ENCODE results near the gene MAML3.

The MAML3 gene

GRCh38 chr4:139689093-139689722 is 464.8 kb downstream of the MAML3 start:
- Histone ChIP-seq H3K9me3 (ENCODE audit: control insufficient read depth in 2 of 2, low read length in 2 of 2) (no peaks in the 10 kb centered on the region), H3K4me3 (ENCODE audit: low read length in 2 of 2) (no peak overlapping the region), H3K27ac (ENCODE audit: low read depth in 2 of 2, low read length in 2 of 2) (no peak overlapping the region), H3K9ac (ENCODE audit: low read depth in 1 of 2, low read length in 2 of 2) (no peak overlapping the region), H3K27me3 (ENCODE audit: control insufficient read depth in 2 of 2, insufficient read depth in 2 of 2, low read length in 2 of 2) (no peaks in the 10 kb centered on the region), H3K4me1 (ENCODE audit: control insufficient read depth in 2 of 2, insufficient read depth in 2 of 2, low read length in 2 of 2) (peaks cover 0 to 10% of the 10 kb centered on the region in 2 donors), H3K36me3 (ENCODE audit: control insufficient read depth in 2 of 2, insufficient read depth in 2 of 2, low read length in 2 of 2) (peaks cover 10 to 13% of the 10 kb centered on the region in 2 donors)

GRCh38 chr4:139686988-139687387 is 467.0 kb downstream of the MAML3 start:
- Histone ChIP-seq H3K27ac (ENCODE audit: low read depth in 2 of 2, low read length in 2 of 2) (no peak overlapping the region), H3K4me3 (ENCODE audit: low read length in 2 of 2) (no peak overlapping the region), H3K9ac (ENCODE audit: low read depth in 1 of 2, low read length in 2 of 2) (no peak overlapping the region), H3K4me1 (ENCODE audit: control insufficient read depth in 2 of 2, insufficient read depth in 2 of 2, low read length in 2 of 2) (peaks cover 6 to 17% of the 10 kb centered on the region in 2 donors), H3K27me3 (ENCODE audit: control insufficient read depth in 2 of 2, insufficient read depth in 2 of 2, low read length in 2 of 2) (no peaks in the 10 kb centered on the region), H3K36me3 (ENCODE audit: control insufficient read depth in 2 of 2, insufficient read depth in 2 of 2, low read length in 2 of 2) (peaks cover 5 to 13% of the 10 kb centered on the region in 2 donors), H3K9me3 (ENCODE audit: control insufficient read depth in 2 of 2, low read length in 2 of 2) (no peaks in the 10 kb centered on the region)

GRCh38 chr4:139686130-139686529 is 467.9 kb downstream of the MAML3 start:
- no peak overlapping the region for H3K27ac ChIP-seq (ENCODE audit: low read depth in 2 of 2, low read length in 2 of 2)

GRCh38 chr4:139685180-139685579 is 468.8 kb downstream of the MAML3 start:
- no peaks in the 10 kb centered on the region for H3K9me3 ChIP-seq (ENCODE audit: control insufficient read depth in 2 of 2, low read length in 2 of 2)
- peaks cover 10 to 13% of the 10 kb centered on the region in 2 donors for H3K36me3 ChIP-seq (ENCODE audit: control insufficient read depth in 2 of 2, insufficient read depth in 2 of 2, low read length in 2 of 2)
- no peak overlapping the region for H3K4me3 ChIP-seq (ENCODE audit: low read length in 2 of 2)
- peaks cover 6 to 17% of the 10 kb centered on the region in 2 donors for H3K4me1 ChIP-seq (ENCODE audit: control insufficient read depth in 2 of 2, insufficient read depth in 2 of 2, low read length in 2 of 2)
- H3K27me3 ChIP-seq (ENCODE audit: control insufficient read depth in 2 of 2, insufficient read depth in 2 of 2, low read length in 2 of 2) = no peaks in the 10 kb centered on the region
- no peak overlapping the region for H3K9ac ChIP-seq (ENCODE audit: low read depth in 1 of 2, low read length in 2 of 2)
- no peak overlapping the region for H3K27ac ChIP-seq (ENCODE audit: low read depth in 2 of 2, low read length in 2 of 2)

More at GRCh38 chr4:139686130-139686529, 467.9 kb downstream of the MAML3 start:
- H3K4me1 ChIP-seq (ENCODE audit: control insufficient read depth in 2 of 2, insufficient read depth in 2 of 2, low read length in 2 of 2) = peaks cover 6 to 17% of the 10 kb centered on the region in 2 donors
- H3K36me3 ChIP-seq (ENCODE audit: control insufficient read depth in 2 of 2, insufficient read depth in 2 of 2, low read length in 2 of 2) = peaks cover 5 to 13% of the 10 kb centered on the region in 2 donors
- H3K9me3 ChIP-seq (ENCODE audit: control insufficient read depth in 2 of 2, low read length in 2 of 2) = no peaks in the 10 kb centered on the region
- H3K27me3 ChIP-seq (ENCODE audit: control insufficient read depth in 2 of 2, insufficient read depth in 2 of 2, low read length in 2 of 2) = no peaks in the 10 kb centered on the region
- no peak overlapping the region for H3K9ac ChIP-seq (ENCODE audit: low read depth in 1 of 2, low read length in 2 of 2)
- no peak overlapping the region for H3K4me3 ChIP-seq (ENCODE audit: low read length in 2 of 2)

GRCh38 chr4:139684351-139684750 is 469.6 kb downstream of the MAML3 start:
- Histone ChIP-seq H3K27ac (ENCODE audit: low read depth in 2 of 2, low read length in 2 of 2) (no peak overlapping the region), H3K4me1 (ENCODE audit: control insufficient read depth in 2 of 2, insufficient read depth in 2 of 2, low read length in 2 of 2) (peaks cover 6 to 17% of the 10 kb centered on the region in 2 donors)

GRCh38 chr4:139682741-139683151 is 471.2 kb downstream of the MAML3 start:
- peaks cover 23% of the 10 kb centered on the region in 2 donors for H3K36me3 ChIP-seq (ENCODE audit: control insufficient read depth in 2 of 2, insufficient read depth in 2 of 2, low read length in 2 of 2)
- H3K4me3 ChIP-seq (ENCODE audit: low read length in 2 of 2) = no peak overlapping the region
- H3K27ac ChIP-seq (ENCODE audit: low read depth in 2 of 2, low read length in 2 of 2) = no peak overlapping the region
- H3K9me3 ChIP-seq (ENCODE audit: control insufficient read depth in 2 of 2, low read length in 2 of 2) = no peaks in the 10 kb centered on the region
- no peaks in the 10 kb centered on the region for H3K27me3 ChIP-seq (ENCODE audit: control insufficient read depth in 2 of 2, insufficient read depth in 2 of 2, low read length in 2 of 2)
- H3K4me1 ChIP-seq (ENCODE audit: control insufficient read depth in 2 of 2, insufficient read depth in 2 of 2, low read length in 2 of 2) = peaks cover 6 to 17% of the 10 kb centered on the region in 2 donors
- no peak overlapping the region for H3K9ac ChIP-seq (ENCODE audit: low read depth in 1 of 2, low read length in 2 of 2)

More at GRCh38 chr4:139684351-139684750, 469.6 kb downstream of the MAML3 start:
- Histone ChIP-seq H3K27me3 (ENCODE audit: control insufficient read depth in 2 of 2, insufficient read depth in 2 of 2, low read length in 2 of 2) (no peaks in the 10 kb centered on the region), H3K36me3 (ENCODE audit: control insufficient read depth in 2 of 2, insufficient read depth in 2 of 2, low read length in 2 of 2) (peaks cover 10 to 13% of the 10 kb centered on the region in 2 donors), H3K4me3 (ENCODE audit: low read length in 2 of 2) (no peak overlapping the region), H3K9me3 (ENCODE audit: control insufficient read depth in 2 of 2, low read length in 2 of 2) (no peaks in the 10 kb centered on the region), H3K9ac (ENCODE audit: low read depth in 1 of 2, low read length in 2 of 2) (no peak overlapping the region)

- Histone ChIP-seq H3K4me1 (ENCODE audit: control insufficient read depth in 2 of 2, insufficient read depth in 2 of 2, low read length in 2 of 2) (peaks cover 6 to 17% of the 10 kb centered on the region in 2 donors), H3K27ac (ENCODE audit: low read depth in 2 of 2, low read length in 2 of 2) (no peak overlapping the region), H3K36me3 (ENCODE audit: control insufficient read depth in 2 of 2, insufficient read depth in 2 of 2, low read length in 2 of 2) (peaks cover 19 to 22% of the 10 kb centered on the region in 2 donors), H3K9me3 (ENCODE audit: control insufficient read depth in 2 of 2, low read length in 2 of 2) (no peaks in the 10 kb centered on the region), H3K27me3 (ENCODE audit: control insufficient read depth in 2 of 2, insufficient read depth in 2 of 2, low read length in 2 of 2) (no peaks in the 10 kb centered on the region), H3K4me3 (ENCODE audit: low read length in 2 of 2) (no peak overlapping the region), H3K9ac (ENCODE audit: low read depth in 1 of 2, low read length in 2 of 2) (no peak overlapping the region)
These were observed 471.7 kb downstream of the MAML3 start for GRCh38 chr4:139682309-139682708.

- Histone ChIP-seq H3K9ac (ENCODE audit: low read depth in 1 of 2, low read length in 2 of 2) (no peak overlapping the region), H3K4me1 (ENCODE audit: control insufficient read depth in 2 of 2, insufficient read depth in 2 of 2, low read length in 2 of 2) (no peaks in the 10 kb centered on the region), H3K9me3 (ENCODE audit: control insufficient read depth in 2 of 2, low read length in 2 of 2) (no peaks in the 10 kb centered on the region), H3K27ac (ENCODE audit: low read depth in 2 of 2, low read length in 2 of 2) (no peak overlapping the region), H3K36me3 (ENCODE audit: control insufficient read depth in 2 of 2, insufficient read depth in 2 of 2, low read length in 2 of 2) (peaks cover 16 to 19% of the 10 kb centered on the region in 2 donors), H3K27me3 (ENCODE audit: control insufficient read depth in 2 of 2, insufficient read depth in 2 of 2, low read length in 2 of 2) (no peaks in the 10 kb centered on the region), H3K4me3 (ENCODE audit: low read length in 2 of 2) (no peak overlapping the region)
These were observed 476.9 kb downstream of the MAML3 start for GRCh38 chr4:139676913-139677585.

- Histone ChIP-seq H3K36me3 (ENCODE audit: control insufficient read depth in 2 of 2, insufficient read depth in 2 of 2, low read length in 2 of 2) (peaks cover 16 to 19% of the 10 kb centered on the region in 2 donors), H3K4me1 (ENCODE audit: control insufficient read depth in 2 of 2, insufficient read depth in 2 of 2, low read length in 2 of 2) (no peaks in the 10 kb centered on the region), H3K27me3 (ENCODE audit: control insufficient read depth in 2 of 2, insufficient read depth in 2 of 2, low read length in 2 of 2) (no peaks in the 10 kb centered on the region), H3K9me3 (ENCODE audit: control insufficient read depth in 2 of 2, low read length in 2 of 2) (no peaks in the 10 kb centered on the region), H3K9ac (ENCODE audit: low read depth in 1 of 2, low read length in 2 of 2) (no peak overlapping the region), H3K27ac (ENCODE audit: low read depth in 2 of 2, low read length in 2 of 2) (no peak overlapping the region), H3K4me3 (ENCODE audit: low read length in 2 of 2) (no peak overlapping the region)
These were observed 477.6 kb downstream of the MAML3 start for GRCh38 chr4:139676365-139676764.

- no peak overlapping the region for H3K27ac ChIP-seq (ENCODE audit: low read depth in 2 of 2, low read length in 2 of 2)
- H3K4me1 ChIP-seq (ENCODE audit: control insufficient read depth in 2 of 2, insufficient read depth in 2 of 2, low read length in 2 of 2) = no peaks in the 10 kb centered on the region
- no peak overlapping the region for H3K4me3 ChIP-seq (ENCODE audit: low read length in 2 of 2)
- H3K9ac ChIP-seq (ENCODE audit: low read depth in 1 of 2, low read length in 2 of 2) = no peak overlapping the region
- no peaks in the 10 kb centered on the region for H3K27me3 ChIP-seq (ENCODE audit: control insufficient read depth in 2 of 2, insufficient read depth in 2 of 2, low read length in 2 of 2)
- H3K9me3 ChIP-seq (ENCODE audit: control insufficient read depth in 2 of 2, low read length in 2 of 2) = no peaks in the 10 kb centered on the region
- H3K36me3 ChIP-seq (ENCODE audit: control insufficient read depth in 2 of 2, insufficient read depth in 2 of 2, low read length in 2 of 2) = peaks cover 16 to 19% of the 10 kb centered on the region in 2 donors
These were observed 478.3 kb downstream of the MAML3 start for GRCh38 chr4:139675651-139676050.
